Neural progenitor cell (in vitro differentiated cells): ENCODE results near the gene CHD6. TPM values are rescaled to one million over a fixed set of nuclear protein-coding genes. Genes with fewer than 3 reads are reported as not detected.

Source experiments
- DNase-seq: peaks from one replicate; pipeline ENCODE4 v3.0.0-alpha.2; 2016; ENCODE audit warnings: low spot score
- H2AFZ ChIP-seq: fragments of 200-600 bp; sonication (generic); replicated peaks from 2 replicates; pipeline ENCODE4 v1.6.1; 2016; ENCODE audit warnings: antibody characterized with exemption
- H3F3A ChIP-seq: fragments of 200-600 bp; sonication (generic); 2 replicates; pipeline ENCODE4 v1.6.1; 2016; ENCODE audit warnings: antibody characterized with exemption, low read depth
- H3K27ac ChIP-seq: fragments of 200-600 bp; sonication (generic); 2 replicates; pipeline ENCODE4 v1.5.1; 2016; ENCODE audit warnings: mild to moderate bottlenecking
- H3K27me3 ChIP-seq: fragments of 200-600 bp; sonication (generic); 2 replicates; pipeline ENCODE4 v1.6.1; 2016; ENCODE audit warnings: mild to moderate bottlenecking, moderate library complexity
- H3K36me3 ChIP-seq: fragments of 200-600 bp; sonication (generic); 2 replicates; pipeline ENCODE4 v1.5.1; 2016
- H3K4me1 ChIP-seq: fragments of 200-600 bp; sonication (generic); 2 replicates; pipeline ENCODE4 v1.6.1; 2016; ENCODE audit warnings: mixed run types
- H3K4me2 ChIP-seq: fragments of 200-600 bp; sonication (generic); 2 replicates; pipeline ENCODE4 v1.6.1; 2016
- H3K4me3 ChIP-seq: fragments of 200-600 bp; sonication (generic); 2 replicates; pipeline ENCODE4 v1.5.1; 2016
- H3K79me2 ChIP-seq: fragments of 200-600 bp; sonication (generic); 2 replicates; pipeline ENCODE4 v1.6.1; 2016; ENCODE audit warnings: low read depth
- H3K9ac ChIP-seq: fragments of 200-600 bp; sonication (generic); 2 replicates; pipeline ENCODE4 v1.6.1; 2016
- H3K9me3 ChIP-seq: fragments of 200-600 bp; sonication (generic); 2 replicates; pipeline ENCODE4 v1.5.1; 2016; ENCODE audit warnings: low read depth
- H4K20me1 ChIP-seq: fragments of 200-600 bp; sonication (generic); 2 replicates; pipeline ENCODE4 v1.6.1; 2016; ENCODE audit warnings: low read depth
- H3K27ac Mint-ChIP-seq: 3 replicates; pipeline ENCODE4 v1.8.0; 2021; ENCODE audit warnings: mixed read lengths
- H3K27me3 Mint-ChIP-seq: 2 replicates; pipeline ENCODE4 v1.8.0; 2022; ENCODE audit warnings: low read depth, mild to moderate bottlenecking, inconsistent platforms, moderate library complexity, mixed read lengths; ENCODE audit not compliant: insufficient read depth
- H3K36me3 Mint-ChIP-seq: 3 replicates; pipeline ENCODE4 v1.8.0; 2021; ENCODE audit warnings: mixed read lengths
- H3K4me1 Mint-ChIP-seq: 3 replicates; pipeline ENCODE4 v1.8.0; 2021; ENCODE audit warnings: mixed read lengths
- H3K4me3 Mint-ChIP-seq: 3 replicates; pipeline ENCODE4 v1.8.0; 2021; ENCODE audit warnings: mild to moderate bottlenecking, moderate library complexity, mixed read lengths
- H3K9me3 Mint-ChIP-seq: 3 replicates; pipeline ENCODE4 v1.8.0; 2020; ENCODE audit warnings: mixed read lengths
- EZH2 ChIP-seq: fragments of 200-600 bp; sonication (generic); IDR thresholded peaks from 2 replicates; pipeline ENCODE4 v1.6.1; 2017; ENCODE audit warnings: antibody characterized with exemption, mild to moderate bottlenecking, moderate library complexity
- EZH2phosphoT487 ChIP-seq: fragments of 200-600 bp; sonication (generic); IDR thresholded peaks from 2 replicates; pipeline ENCODE4 v1.6.1; 2017; ENCODE audit warnings: antibody characterized with exemption
- total RNA-seq: library from RNA; depleted of rRNA; stranded (reverse); fragments of >200 nt; gene quantifications from 2 replicates; pipeline ENCODE4 v1.2.3, GENCODE V29; 2015; ENCODE audit warnings: low replicate concordance
- TF ChIP-seq, protein P1 (sequence below): fragments of 200-600 bp; sonication (generic); IDR thresholded peaks from 2 replicates; pipeline ENCODE4 v1.5.1; 2017; ENCODE audit warnings: antibody characterized with exemption, mild to moderate bottlenecking

CHD6 gene
- total RNA-seq, 1 donor from 2014 or later: 76.1 TPM

- H4K20me1 ChIP-seq: peaks cover 3% of the 10 kb centered on the region
- H3K4me3 Mint-ChIP-seq: no peak overlapping the region
- H3K4me3 ChIP-seq: no peak overlapping the region
- no peaks in the 10 kb centered on the region for H3K9me3 Mint-ChIP-seq
- H3K79me2 ChIP-seq: no peaks in the 10 kb centered on the region
- no peaks in the 10 kb centered on the region for H3K9me3 ChIP-seq
- no peak overlapping the region for H3K27ac Mint-ChIP-seq
- peaks cover 10% of the 10 kb centered on the region for H3F3A ChIP-seq
- TF ChIP-seq EZH2: no peak
- TF ChIP-seq, protein P1, sequence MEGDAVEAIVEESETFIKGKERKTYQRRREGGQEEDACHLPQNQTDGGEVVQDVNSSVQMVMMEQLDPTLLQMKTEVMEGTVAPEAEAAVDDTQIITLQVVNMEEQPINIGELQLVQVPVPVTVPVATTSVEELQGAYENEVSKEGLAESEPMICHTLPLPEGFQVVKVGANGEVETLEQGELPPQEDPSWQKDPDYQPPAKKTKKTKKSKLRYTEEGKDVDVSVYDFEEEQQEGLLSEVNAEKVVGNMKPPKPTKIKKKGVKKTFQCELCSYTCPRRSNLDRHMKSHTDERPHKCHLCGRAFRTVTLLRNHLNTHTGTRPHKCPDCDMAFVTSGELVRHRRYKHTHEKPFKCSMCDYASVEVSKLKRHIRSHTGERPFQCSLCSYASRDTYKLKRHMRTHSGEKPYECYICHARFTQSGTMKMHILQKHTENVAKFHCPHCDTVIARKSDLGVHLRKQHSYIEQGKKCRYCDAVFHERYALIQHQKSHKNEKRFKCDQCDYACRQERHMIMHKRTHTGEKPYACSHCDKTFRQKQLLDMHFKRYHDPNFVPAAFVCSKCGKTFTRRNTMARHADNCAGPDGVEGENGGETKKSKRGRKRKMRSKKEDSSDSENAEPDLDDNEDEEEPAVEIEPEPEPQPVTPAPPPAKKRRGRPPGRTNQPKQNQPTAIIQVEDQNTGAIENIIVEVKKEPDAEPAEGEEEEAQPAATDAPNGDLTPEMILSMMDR: no peak
- H3K4me1 ChIP-seq: peaks cover 15% of the 10 kb centered on the region
- H3K4me1 Mint-ChIP-seq: peaks cover 19% of the 10 kb centered on the region
- H2AFZ ChIP-seq: no peak overlapping the region
- H3K27ac ChIP-seq: no peak overlapping the region
- no peak overlapping the region for H3K9ac ChIP-seq
- no peak overlapping the region for H3K4me2 ChIP-seq
- H3K36me3 Mint-ChIP-seq: no peaks in the 10 kb centered on the region
- H3K36me3 ChIP-seq: no peaks in the 10 kb centered on the region
- no peaks in the 10 kb centered on the region for H3K27me3 ChIP-seq
- DNase-seq: no peak
- H3K27me3 Mint-ChIP-seq: peaks cover 9% of the 10 kb centered on the region
Observed at GRCh38 chr20:41382791-41383305, 235.3 kb downstream of the CHD6 start.

DNA sequence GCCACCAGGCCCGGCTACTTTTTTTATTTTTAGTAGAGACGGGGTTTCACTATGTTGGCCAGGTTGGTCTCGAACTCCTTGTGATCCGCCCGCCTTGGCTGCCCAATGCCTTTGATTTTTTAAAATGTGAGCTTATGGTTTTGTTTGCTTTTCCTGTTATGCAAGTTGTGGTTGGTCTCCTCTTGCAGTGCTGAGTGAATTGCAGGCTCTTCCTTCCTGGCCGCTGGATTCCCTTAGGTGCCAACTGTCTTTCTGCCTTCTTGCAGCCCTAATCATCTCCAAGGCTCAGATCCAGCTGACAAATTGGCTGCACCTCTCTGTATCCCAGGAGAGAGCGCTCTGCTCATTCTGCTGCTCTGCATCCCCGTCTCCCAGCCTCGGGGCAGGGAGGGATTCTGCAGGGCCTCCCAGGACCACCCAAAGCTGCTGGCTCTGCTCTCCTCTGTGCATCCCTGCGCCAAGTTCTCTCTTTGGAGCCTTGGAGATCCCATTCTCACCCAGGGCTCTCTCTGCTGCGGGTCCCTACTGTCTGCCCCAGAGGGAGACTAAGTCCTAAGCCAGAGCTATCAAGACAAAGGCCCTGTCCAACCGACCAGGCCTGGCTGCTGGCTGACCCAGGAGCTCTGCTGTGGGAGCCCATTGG is 237.5 kb downstream of the CHD6 start:
- Histone ChIP-seq H3K36me3 (no peaks in the 10 kb centered on the region), H3F3A (no peaks in the 10 kb centered on the region), H3K27ac (no peak overlapping the region), H4K20me1 (no peaks in the 10 kb centered on the region), H3K9me3 (no peaks in the 10 kb centered on the region), H3K4me1 (peaks cover 5% of the 10 kb centered on the region), H3K27me3 (no peaks in the 10 kb centered on the region), H3K9ac (no peak overlapping the region), H3K79me2 (no peaks in the 10 kb centered on the region), H3K4me3 (no peak overlapping the region), H2AFZ (peak overlapping the region; percentile 89), H3K4me2 (no peak overlapping the region)
- DNase-seq: peak; percentile 32
- H3K9me3 Mint-ChIP-seq: no peaks in the 10 kb centered on the region
- no peak overlapping the region for H3K4me3 Mint-ChIP-seq
- H3K27ac Mint-ChIP-seq: no peak overlapping the region
- H3K4me1 Mint-ChIP-seq: peaks cover 10% of the 10 kb centered on the region
- peaks cover 15% of the 10 kb centered on the region for H3K27me3 Mint-ChIP-seq
- TF ChIP-seq EZH2phosphoT487 (no peak), EZH2 (no peak)
- TF ChIP-seq, protein P1: peak; percentile 18
- no peaks in the 10 kb centered on the region for H3K36me3 Mint-ChIP-seq

DNA sequence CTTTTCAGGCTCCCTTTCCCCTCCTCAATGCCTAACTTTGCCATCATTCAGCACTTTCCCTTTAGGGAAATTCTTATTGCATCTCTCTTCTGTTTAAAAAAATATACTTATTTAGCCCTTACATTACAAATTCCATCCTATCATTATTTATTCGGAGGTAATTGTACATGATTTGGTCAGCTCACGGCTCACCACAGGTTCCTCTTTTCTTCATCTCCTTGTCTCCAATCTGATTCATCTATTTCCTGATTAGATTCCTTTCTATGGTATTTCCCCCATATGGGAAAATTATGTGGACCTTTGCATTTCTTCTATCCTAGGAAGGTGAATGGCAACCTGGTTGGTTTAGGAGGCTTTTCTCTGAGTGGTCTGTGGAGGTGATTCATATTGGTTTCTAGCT is 238.6 kb downstream of the CHD6 start:
- H2AFZ ChIP-seq: no peak overlapping the region
- no peak overlapping the region for H3K4me2 ChIP-seq
- no peaks in the 10 kb centered on the region for H4K20me1 ChIP-seq
- H3K27ac Mint-ChIP-seq: no peak overlapping the region
- peaks cover 12% of the 10 kb centered on the region for H3K27me3 Mint-ChIP-seq
- no peak overlapping the region for H3K4me3 ChIP-seq
- no peak overlapping the region for H3K9ac ChIP-seq
- H3K4me1 Mint-ChIP-seq: peaks cover 12% of the 10 kb centered on the region
- no peak for DNase-seq
- no peak overlapping the region for H3K4me3 Mint-ChIP-seq
- H3K36me3 ChIP-seq: no peaks in the 10 kb centered on the region
- H3K27ac ChIP-seq: no peak overlapping the region
- no peaks in the 10 kb centered on the region for H3K79me2 ChIP-seq
- TF ChIP-seq EZH2phosphoT487: no peak
- no peak for TF ChIP-seq EZH2
- TF ChIP-seq, protein P1: no peak
- peaks cover 5% of the 10 kb centered on the region for H3K4me1 ChIP-seq
- H3K9me3 Mint-ChIP-seq: no peaks in the 10 kb centered on the region
- no peaks in the 10 kb centered on the region for H3F3A ChIP-seq
- H3K9me3 ChIP-seq: no peaks in the 10 kb centered on the region
- no peaks in the 10 kb centered on the region for H3K36me3 Mint-ChIP-seq
- no peaks in the 10 kb centered on the region for H3K27me3 ChIP-seq
